Astrocyte (in vitro differentiated cells and primary cell): ENCODE measurements around the gene OR7C1. TPM values are rescaled to one million over a fixed set of nuclear protein-coding genes. Genes with fewer than 3 reads are reported as not detected.

Source experiments
- DNase-seq: peaks from one replicate; pipeline ENCODE4 v3.0.0-alpha.2; 2010; ENCODE audit warnings: low read depth
- FAIRE-seq: peaks from 2 replicates; lab custom pipeline; 2011; peaks lifted over from hg19 to GRCh38; lab: Jason Lieb, UNC
- H2AFZ ChIP-seq: 2 replicates; pipeline ENCODE4 v1.6.0; 2012; ENCODE audit warnings: low read depth, low read length, inconsistent platforms
- H3K27ac ChIP-seq: 2 replicates; pipeline ENCODE4 v1.5.1; 2011; ENCODE audit warnings: low read depth, low read length, inconsistent platforms
- H3K27me3 ChIP-seq: 2 replicates; pipeline ENCODE4 v1.6.0; 2011; ENCODE audit warnings: low read length, inconsistent platforms; ENCODE audit not compliant: insufficient read depth
- H3K36me3 ChIP-seq: 2 replicates; pipeline ENCODE4 v1.5.1; 2011; ENCODE audit warnings: low read length, inconsistent platforms; ENCODE audit not compliant: insufficient read depth
- H3K4me1 ChIP-seq: 2 replicates; pipeline ENCODE4 v1.5.1; 2011; ENCODE audit warnings: low read length, inconsistent platforms; ENCODE audit not compliant: insufficient read depth
- H3K4me2 ChIP-seq: 2 replicates; pipeline ENCODE4 v1.6.0; 2012; ENCODE audit warnings: low read length, inconsistent platforms
- H3K4me3 ChIP-seq: 2 replicates; pipeline ENCODE4 v1.5.1; 2011; ENCODE audit warnings: low read depth, mild to moderate bottlenecking, low read length, inconsistent platforms; ENCODE audit not compliant: insufficient read depth
- H3K79me2 ChIP-seq: 2 replicates; pipeline ENCODE4 v1.6.0; 2012; ENCODE audit warnings: mild to moderate bottlenecking, low read length, inconsistent platforms; ENCODE audit not compliant: insufficient read depth
- H3K9ac ChIP-seq: 2 replicates; pipeline ENCODE4 v1.6.0; 2012; ENCODE audit warnings: mild to moderate bottlenecking, low read length, inconsistent platforms
- H3K9me3 ChIP-seq: 2 replicates; pipeline ENCODE4 v1.5.1; 2012; ENCODE audit warnings: low read depth, mild to moderate bottlenecking, low read length, inconsistent platforms; ENCODE audit not compliant: insufficient read depth
- H4K20me1 ChIP-seq: 2 replicates; pipeline ENCODE4 v1.6.0; 2012; ENCODE audit warnings: low read length, inconsistent platforms; ENCODE audit not compliant: insufficient read depth
- H3K27ac Mint-ChIP-seq: one replicate; pipeline ENCODE4 v1.8.0; 2021; ENCODE audit warnings: mild to moderate bottlenecking, mixed read lengths; ENCODE audit not compliant: unreplicated experiment
- H3K27me3 Mint-ChIP-seq: one replicate; pipeline ENCODE4 v1.8.0; 2021; ENCODE audit warnings: low read depth, mixed read lengths; ENCODE audit not compliant: unreplicated experiment
- H3K36me3 Mint-ChIP-seq: one replicate; pipeline ENCODE4 v1.8.0; 2021; ENCODE audit warnings: low read depth, mixed read lengths; ENCODE audit not compliant: unreplicated experiment
- H3K4me1 Mint-ChIP-seq: one replicate; pipeline ENCODE4 v1.8.0; 2021; ENCODE audit warnings: low read depth, mixed read lengths; ENCODE audit not compliant: unreplicated experiment
- H3K4me3 Mint-ChIP-seq: one replicate; pipeline ENCODE4 v1.8.0; 2021; ENCODE audit warnings: mild to moderate bottlenecking, moderate library complexity, mixed read lengths; ENCODE audit not compliant: unreplicated experiment
- H3K9me3 Mint-ChIP-seq: one replicate; pipeline ENCODE4 v1.8.0; 2021; ENCODE audit warnings: mild to moderate bottlenecking, mixed read lengths; ENCODE audit not compliant: unreplicated experiment
- EZH2 ChIP-seq: IDR thresholded peaks from 2 replicates; pipeline ENCODE4 v1.6.1; 2012; ENCODE audit warnings: mild to moderate bottlenecking, low read length, inconsistent platforms; ENCODE audit not compliant: insufficient read depth
- total RNA-seq: library from RNA; stranded (reverse); gene quantifications from 2 replicates; pipeline ENCODE4 v1.2.1, GENCODE V29; 2021
- TF ChIP-seq, protein P1 (sequence below): IDR thresholded peaks from 2 replicates; pipeline ENCODE4 v1.5.1; 2011; ENCODE audit warnings: low read depth, mild to moderate bottlenecking, inconsistent platforms, low read length, moderate library complexity; ENCODE audit not compliant: insufficient read depth

OR7C1 gene
- total RNA-seq, 1 donor from 2014 or later, result not detected

DNA sequence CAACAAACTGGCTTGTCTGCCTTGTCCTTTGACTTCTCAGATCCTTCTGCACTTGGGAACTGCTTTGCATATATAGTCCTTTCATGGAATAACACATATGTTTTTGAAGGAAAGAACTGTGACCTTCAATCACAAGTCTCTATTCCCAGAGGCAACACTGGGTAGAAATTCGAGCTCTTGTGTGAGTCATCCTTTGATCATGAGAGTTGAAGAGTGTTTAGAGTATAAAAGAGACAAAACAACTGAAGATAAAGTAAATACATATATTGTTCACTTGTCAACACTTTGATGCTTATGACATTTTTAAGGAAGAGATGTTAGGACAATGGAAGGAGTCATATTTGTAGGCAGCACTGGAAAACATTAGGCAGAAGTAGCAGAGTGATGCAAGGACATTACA lies 5.2 kb upstream of the OR7C1 start:
- Mint-ChIP-seq H3K4me1 (no peaks in the 10 kb centered on the region), H3K36me3 (no peaks in the 10 kb centered on the region), H3K27ac (no peak overlapping the region), H3K27me3 (peaks cover 2% of the 10 kb centered on the region), H3K9me3 (peaks cover 3% of the 10 kb centered on the region), H3K4me3 (no peak overlapping the region)
- H3K79me2 ChIP-seq, result no peaks in the 10 kb centered on the region
- H3K27me3 ChIP-seq, result no peaks in the 10 kb centered on the region
- no peak overlapping the region for H3K27ac ChIP-seq
- H4K20me1 ChIP-seq, result no peaks in the 10 kb centered on the region
- no peak for TF ChIP-seq EZH2
- TF ChIP-seq, protein P1, sequence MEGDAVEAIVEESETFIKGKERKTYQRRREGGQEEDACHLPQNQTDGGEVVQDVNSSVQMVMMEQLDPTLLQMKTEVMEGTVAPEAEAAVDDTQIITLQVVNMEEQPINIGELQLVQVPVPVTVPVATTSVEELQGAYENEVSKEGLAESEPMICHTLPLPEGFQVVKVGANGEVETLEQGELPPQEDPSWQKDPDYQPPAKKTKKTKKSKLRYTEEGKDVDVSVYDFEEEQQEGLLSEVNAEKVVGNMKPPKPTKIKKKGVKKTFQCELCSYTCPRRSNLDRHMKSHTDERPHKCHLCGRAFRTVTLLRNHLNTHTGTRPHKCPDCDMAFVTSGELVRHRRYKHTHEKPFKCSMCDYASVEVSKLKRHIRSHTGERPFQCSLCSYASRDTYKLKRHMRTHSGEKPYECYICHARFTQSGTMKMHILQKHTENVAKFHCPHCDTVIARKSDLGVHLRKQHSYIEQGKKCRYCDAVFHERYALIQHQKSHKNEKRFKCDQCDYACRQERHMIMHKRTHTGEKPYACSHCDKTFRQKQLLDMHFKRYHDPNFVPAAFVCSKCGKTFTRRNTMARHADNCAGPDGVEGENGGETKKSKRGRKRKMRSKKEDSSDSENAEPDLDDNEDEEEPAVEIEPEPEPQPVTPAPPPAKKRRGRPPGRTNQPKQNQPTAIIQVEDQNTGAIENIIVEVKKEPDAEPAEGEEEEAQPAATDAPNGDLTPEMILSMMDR, result no peak
- no peak for DNase-seq
- H3K9ac ChIP-seq, result no peak overlapping the region
- H2AFZ ChIP-seq, result no peak overlapping the region
- no peaks in the 10 kb centered on the region for H3K4me1 ChIP-seq
- no peak overlapping the region for H3K4me2 ChIP-seq
- H3K4me3 ChIP-seq, result no peak overlapping the region
- peaks cover 3% of the 10 kb centered on the region for H3K9me3 ChIP-seq
- FAIRE-seq, result no peak
- H3K36me3 ChIP-seq, result no peaks in the 10 kb centered on the region

DNA sequence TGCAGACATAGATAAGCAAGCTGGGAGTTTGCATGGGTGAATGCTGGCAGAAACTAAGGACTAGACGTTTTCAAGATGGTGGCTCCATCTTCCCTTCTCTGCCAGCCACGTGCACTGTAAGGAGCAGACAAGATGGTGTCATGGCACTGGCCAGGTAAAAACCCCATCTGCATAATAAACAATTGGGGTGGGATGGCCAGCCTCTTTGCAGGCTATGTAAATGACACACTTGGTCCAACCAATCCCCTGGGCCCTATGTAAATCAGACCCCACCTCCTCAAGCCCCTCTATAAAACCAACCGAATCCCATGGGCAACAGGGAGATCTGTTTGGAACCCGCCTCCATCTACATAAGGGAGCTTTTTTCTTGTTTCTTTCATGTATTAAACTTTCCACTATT lies 2.4 kb upstream of the OR7C1 start:
- no peak overlapping the region for H3K27ac ChIP-seq
- Mint-ChIP-seq H3K27ac (no peak overlapping the region), H3K36me3 (no peaks in the 10 kb centered on the region), H3K9me3 (peaks cover 3% of the 10 kb centered on the region), H3K4me3 (no peak overlapping the region), H3K27me3 (peaks cover 2% of the 10 kb centered on the region), H3K4me1 (no peaks in the 10 kb centered on the region)
- H3K4me1 ChIP-seq, result no peaks in the 10 kb centered on the region
- H2AFZ ChIP-seq, result no peak overlapping the region
- TF ChIP-seq, protein P1, result no peak
- no peak for TF ChIP-seq EZH2
- no peak overlapping the region for H3K4me3 ChIP-seq
- H3K79me2 ChIP-seq, result no peaks in the 10 kb centered on the region
- DNase-seq (no peak), FAIRE-seq (no peak)
- H3K9ac ChIP-seq, result no peak overlapping the region
- H3K4me2 ChIP-seq, result no peak overlapping the region
- H3K9me3 ChIP-seq, result peaks cover 3% of the 10 kb centered on the region
- no peaks in the 10 kb centered on the region for H3K27me3 ChIP-seq
- no peaks in the 10 kb centered on the region for H4K20me1 ChIP-seq
- H3K36me3 ChIP-seq, result no peaks in the 10 kb centered on the region

- no peak overlapping the region for H3K27ac Mint-ChIP-seq
- DNase-seq (no peak), FAIRE-seq (no peak)
- peaks cover 6% of the 10 kb centered on the region for H3K27me3 Mint-ChIP-seq
- H3K4me1 Mint-ChIP-seq, result no peaks in the 10 kb centered on the region
- H4K20me1 ChIP-seq, result no peaks in the 10 kb centered on the region
- no peak overlapping the region for H3K4me3 ChIP-seq
- H2AFZ ChIP-seq, result no peak overlapping the region
- no peak for TF ChIP-seq EZH2
- TF ChIP-seq, protein P1, result no peak
- no peaks in the 10 kb centered on the region for H3K4me1 ChIP-seq
- no peaks in the 10 kb centered on the region for H3K79me2 ChIP-seq
- peaks cover 4% of the 10 kb centered on the region for H3K9me3 Mint-ChIP-seq
- H3K36me3 Mint-ChIP-seq, result no peaks in the 10 kb centered on the region
- no peaks in the 10 kb centered on the region for H3K9me3 ChIP-seq
- H3K9ac ChIP-seq, result no peak overlapping the region
- H3K27ac ChIP-seq, result no peak overlapping the region
- no peaks in the 10 kb centered on the region for H3K36me3 ChIP-seq
- H3K4me3 Mint-ChIP-seq, result no peak overlapping the region
- H3K4me2 ChIP-seq, result no peak overlapping the region
- no peaks in the 10 kb centered on the region for H3K27me3 ChIP-seq
Observed at GRCh38 chr19:14830702-14831101, 4.3 kb downstream of the OR7C1 start.
